Endothelial cell (in vitro differentiated cells): Measurements from ENCODE around the gene PJVK. TPM values are rescaled to one million over a fixed set of nuclear protein-coding genes. Genes with fewer than 3 reads are reported as not detected.
"Not testable (repeated sequence)": the region's sequence is repeated elsewhere in the genome, so short reads cannot be mapped to it uniquely, and the experiment has no call there.

Experiments
- DNase-seq: peaks from one replicate; pipeline ENCODE4 v3.0.0; 2021; ENCODE audit warnings: low spot score
- H3K27ac Mint-ChIP-seq: one replicate; pipeline ENCODE4 v1.8.0; 2021; ENCODE audit warnings: mixed read lengths, inconsistent platforms; ENCODE audit not compliant: unreplicated experiment
- H3K27me3 Mint-ChIP-seq: one replicate; pipeline ENCODE4 v1.8.0; 2021; ENCODE audit warnings: mild to moderate bottlenecking, moderate library complexity, mixed read lengths, inconsistent platforms; ENCODE audit not compliant: unreplicated experiment
- H3K36me3 Mint-ChIP-seq: one replicate; pipeline ENCODE4 v1.8.0; 2021; ENCODE audit warnings: mild to moderate bottlenecking, low read depth, mixed read lengths, inconsistent platforms; ENCODE audit not compliant: unreplicated experiment
- H3K4me1 Mint-ChIP-seq: one replicate; pipeline ENCODE4 v1.8.0; 2021; ENCODE audit warnings: mild to moderate bottlenecking, mixed read lengths, inconsistent platforms; ENCODE audit not compliant: unreplicated experiment
- H3K4me3 Mint-ChIP-seq: one replicate; pipeline ENCODE4 v1.8.0; 2021; ENCODE audit warnings: mild to moderate bottlenecking, mixed read lengths, inconsistent platforms; ENCODE audit not compliant: unreplicated experiment
- H3K9me3 Mint-ChIP-seq: one replicate; pipeline ENCODE4 v1.8.0; 2021; ENCODE audit warnings: mixed read lengths, inconsistent platforms; ENCODE audit not compliant: unreplicated experiment
- total RNA-seq: library from RNA; stranded (reverse); fragmentation: NEBNext Ultra II Directional; extraction: Animal tissue kit (Norgen Biotek cat#: 25700); gene quantifications from one replicate; pipeline ENCODE4 v1.2.1, GENCODE V29; 2021; ENCODE audit not compliant: unreplicated experiment
- TF ChIP-seq, protein P1 (sequence below): fragments of 200-600 bp; sonication (generic); IDR thresholded peaks from one replicate; pipeline ENCODE4 v1.5.0; 2021; ENCODE audit warnings: antibody characterized with exemption; ENCODE audit not compliant: unreplicated experiment

The PJVK gene
- total RNA-seq, 1 donor from 2014 or later: 3.7 TPM

DNA sequence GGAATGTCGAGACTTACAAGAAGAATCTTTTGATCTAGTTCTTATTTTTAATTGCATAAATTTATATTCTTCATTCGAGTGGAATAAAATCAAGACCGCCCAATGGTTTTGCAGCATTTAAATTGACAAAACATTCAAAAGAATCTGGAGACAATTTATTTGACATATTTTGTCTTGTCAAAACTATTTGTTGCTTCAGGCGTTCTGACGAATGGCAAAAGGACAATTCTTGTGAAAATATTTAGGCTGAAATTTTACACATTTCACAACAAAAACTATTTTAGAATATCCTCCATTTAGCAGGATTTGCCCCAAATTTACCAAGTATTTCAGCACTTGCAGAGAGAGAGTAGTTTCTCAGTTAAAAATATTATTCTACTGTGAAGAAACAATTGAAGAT, 41.9 kb upstream of the PJVK start:
- peaks cover 7% of the 10 kb centered on the region for H3K4me1 Mint-ChIP-seq
- TF ChIP-seq, protein P1, sequence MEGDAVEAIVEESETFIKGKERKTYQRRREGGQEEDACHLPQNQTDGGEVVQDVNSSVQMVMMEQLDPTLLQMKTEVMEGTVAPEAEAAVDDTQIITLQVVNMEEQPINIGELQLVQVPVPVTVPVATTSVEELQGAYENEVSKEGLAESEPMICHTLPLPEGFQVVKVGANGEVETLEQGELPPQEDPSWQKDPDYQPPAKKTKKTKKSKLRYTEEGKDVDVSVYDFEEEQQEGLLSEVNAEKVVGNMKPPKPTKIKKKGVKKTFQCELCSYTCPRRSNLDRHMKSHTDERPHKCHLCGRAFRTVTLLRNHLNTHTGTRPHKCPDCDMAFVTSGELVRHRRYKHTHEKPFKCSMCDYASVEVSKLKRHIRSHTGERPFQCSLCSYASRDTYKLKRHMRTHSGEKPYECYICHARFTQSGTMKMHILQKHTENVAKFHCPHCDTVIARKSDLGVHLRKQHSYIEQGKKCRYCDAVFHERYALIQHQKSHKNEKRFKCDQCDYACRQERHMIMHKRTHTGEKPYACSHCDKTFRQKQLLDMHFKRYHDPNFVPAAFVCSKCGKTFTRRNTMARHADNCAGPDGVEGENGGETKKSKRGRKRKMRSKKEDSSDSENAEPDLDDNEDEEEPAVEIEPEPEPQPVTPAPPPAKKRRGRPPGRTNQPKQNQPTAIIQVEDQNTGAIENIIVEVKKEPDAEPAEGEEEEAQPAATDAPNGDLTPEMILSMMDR: no peak
- no peak overlapping the region for H3K27ac Mint-ChIP-seq
- no peaks in the 10 kb centered on the region for H3K36me3 Mint-ChIP-seq
- peaks cover 6% of the 10 kb centered on the region for H3K27me3 Mint-ChIP-seq
- no peaks in the 10 kb centered on the region for H3K9me3 Mint-ChIP-seq
- no peak overlapping the region for H3K4me3 Mint-ChIP-seq
- DNase-seq: no peak

DNA sequence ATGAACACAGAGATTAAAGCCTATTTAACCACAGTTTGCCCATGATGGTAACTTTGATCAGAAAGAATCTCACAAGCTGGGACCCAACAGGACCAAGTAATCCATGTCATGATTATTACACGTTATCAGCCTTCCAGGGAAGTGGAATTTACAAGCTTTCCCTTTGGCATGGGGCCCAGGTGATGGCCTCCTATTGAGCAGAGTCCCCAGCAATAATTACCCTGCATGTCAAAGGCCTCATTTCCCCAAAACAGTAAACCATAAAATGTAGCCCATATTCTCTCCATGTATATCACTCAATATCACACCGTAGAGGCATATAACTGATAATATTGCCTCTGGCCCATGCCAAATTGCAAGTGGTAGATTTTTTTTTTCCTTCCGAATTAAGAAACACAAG, 39.1 kb upstream of the PJVK start:
- Mint-ChIP-seq H3K4me1 (peaks cover 25% of the 10 kb centered on the region), H3K9me3 (no peaks in the 10 kb centered on the region), H3K4me3 (no peak overlapping the region), H3K36me3 (no peaks in the 10 kb centered on the region), H3K27me3 (peaks cover 6% of the 10 kb centered on the region), H3K27ac (no peak overlapping the region)
- TF ChIP-seq, protein P1: no peak
- DNase-seq: no peak

DNA sequence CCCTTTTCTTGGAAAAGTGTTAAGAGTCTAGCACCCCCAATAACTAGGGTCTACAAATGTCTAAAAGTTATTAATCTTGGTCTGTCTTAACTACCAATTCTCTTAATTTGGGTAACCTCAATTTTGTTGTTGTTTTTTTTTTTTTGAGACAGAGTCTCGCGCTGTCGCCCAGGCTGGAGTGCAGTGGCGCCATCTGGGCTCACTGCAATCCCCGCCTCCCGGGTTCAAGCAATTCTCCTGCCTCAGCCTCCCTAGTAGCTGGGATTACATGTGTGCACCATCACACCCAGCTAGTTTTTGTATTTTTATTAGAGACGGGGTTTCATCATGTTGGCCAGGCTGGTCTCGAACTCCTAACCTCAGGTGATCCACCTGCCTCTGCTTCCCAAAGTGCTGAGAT, 38.7 kb upstream of the PJVK start:
- peaks cover 25% of the 10 kb centered on the region for H3K4me1 Mint-ChIP-seq
- H3K9me3 Mint-ChIP-seq, H3K27ac Mint-ChIP-seq, H3K36me3 Mint-ChIP-seq, H3K27me3 Mint-ChIP-seq, H3K4me3 Mint-ChIP-seq, DNase-seq: not testable (repeated sequence)

DNA sequence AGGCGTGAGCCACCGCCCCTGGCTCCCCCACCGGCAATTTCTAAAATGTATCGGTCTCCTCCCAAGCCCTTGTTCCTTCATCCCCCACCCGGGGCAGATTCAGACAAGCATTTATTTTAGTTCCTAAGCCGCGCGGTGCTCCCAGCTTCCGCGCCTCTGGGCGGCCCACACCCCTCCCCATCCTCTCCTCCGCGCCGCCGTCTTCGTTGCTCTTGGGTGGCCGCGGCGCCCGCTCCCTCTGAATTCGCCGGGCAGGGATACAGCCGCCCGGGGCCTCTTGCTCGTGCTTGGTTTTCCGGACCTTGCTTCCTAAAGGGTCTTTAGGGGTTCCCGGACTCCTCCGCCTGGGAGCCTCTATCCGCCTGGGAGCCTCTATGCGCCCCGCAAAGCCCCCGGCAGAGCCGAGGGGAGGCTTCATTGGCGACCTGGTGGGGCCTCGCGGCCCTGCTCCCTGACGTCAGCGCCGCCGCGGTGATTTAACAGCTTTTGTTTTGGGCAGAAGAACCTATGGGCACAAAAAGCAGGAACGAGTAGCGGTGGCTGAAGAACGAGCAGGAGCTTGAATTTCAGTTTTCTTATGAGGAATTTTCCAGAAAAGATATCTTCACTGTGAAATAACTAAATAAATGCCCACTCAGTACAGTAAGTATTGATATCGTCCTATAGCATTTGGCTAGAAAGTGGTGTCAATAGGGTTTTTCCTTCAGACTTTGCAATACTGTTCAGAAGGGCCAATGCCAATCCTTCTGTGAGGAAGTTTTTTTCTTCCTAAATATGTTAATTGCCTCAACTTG, 37.5 kb upstream of the PJVK start:
- TF ChIP-seq, protein P1: no peak
- Mint-ChIP-seq H3K27ac (peak overlapping the region; percentile 93), H3K4me1 (peaks cover 25% of the 10 kb centered on the region), H3K4me3 (peak overlapping the region; percentile 95), H3K36me3 (no peaks in the 10 kb centered on the region), H3K9me3 (no peaks in the 10 kb centered on the region), H3K27me3 (peaks cover 6% of the 10 kb centered on the region)
- DNase-seq: peak; percentile 76

DNA sequence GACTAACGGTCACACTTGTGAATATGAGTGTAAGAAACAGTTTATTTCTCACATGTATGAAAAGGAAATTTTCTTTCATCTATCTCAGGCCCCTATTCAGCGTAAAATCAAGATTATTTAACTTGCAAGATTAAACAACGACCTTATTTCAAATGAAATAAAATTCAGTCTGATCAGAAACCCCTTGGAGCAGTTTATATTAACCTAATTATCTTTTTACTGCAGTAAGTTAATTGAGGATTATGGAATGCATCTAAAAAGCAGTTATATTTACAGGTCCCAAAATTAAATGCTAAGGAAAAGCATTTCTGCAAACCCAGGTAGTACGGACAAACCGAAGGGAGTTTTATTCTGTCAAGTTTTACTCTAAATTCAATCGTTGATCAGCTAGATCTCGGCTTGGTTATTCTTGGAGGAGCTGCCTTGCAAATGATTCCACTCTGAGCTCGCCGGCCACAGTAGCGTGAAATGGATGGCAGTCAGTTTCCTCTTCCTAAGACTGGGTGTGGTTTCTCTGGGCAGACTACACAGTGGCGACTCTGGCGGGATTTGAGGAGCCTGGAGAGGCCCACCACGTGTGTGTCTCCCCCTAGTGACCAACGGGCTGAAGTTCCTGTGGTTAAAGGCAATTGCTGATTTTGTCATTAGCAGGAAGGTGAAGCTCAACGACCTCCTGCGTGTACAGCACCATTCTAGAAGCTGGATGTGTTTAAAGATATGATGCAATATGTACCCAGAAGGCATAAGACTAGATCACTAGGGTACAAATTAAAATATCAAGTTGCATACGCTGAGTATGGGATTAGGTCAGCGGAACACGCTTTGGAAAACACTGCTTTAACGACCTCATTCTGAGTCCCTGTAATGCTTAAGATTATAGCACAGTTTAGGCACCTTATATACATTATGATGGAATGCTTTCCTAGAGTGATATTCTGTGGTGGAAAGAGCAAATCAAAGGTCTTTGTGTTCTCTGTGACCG, 36.6 kb upstream of the PJVK start:
- peak overlapping the region; percentile 93 for H3K27ac Mint-ChIP-seq

More for the DNA sequence above, 36.6 kb upstream of the PJVK start:
- TF ChIP-seq, protein P1: peak; percentile 80
- Mint-ChIP-seq H3K36me3 (no peaks in the 10 kb centered on the region), H3K4me3 (peak overlapping the region; percentile 95), H3K27me3 (peaks cover 6% of the 10 kb centered on the region), H3K4me1 (peaks cover 28% of the 10 kb centered on the region), H3K9me3 (no peaks in the 10 kb centered on the region)
- peak; percentile 91 for DNase-seq
